A204.1 (cell line): Measurements from ENCODE around the gene RERE.

ENCODE experiments used
- FAIRE-seq: peaks from 2 replicates; lab custom pipeline; 2012; peaks lifted over from hg19 to GRCh38; lab: Jason Lieb, UNC

RERE gene

GRCh38 chr1:8663915-8664329, 153.5 kb downstream of the RERE start:
- no peak for FAIRE-seq

DNA sequence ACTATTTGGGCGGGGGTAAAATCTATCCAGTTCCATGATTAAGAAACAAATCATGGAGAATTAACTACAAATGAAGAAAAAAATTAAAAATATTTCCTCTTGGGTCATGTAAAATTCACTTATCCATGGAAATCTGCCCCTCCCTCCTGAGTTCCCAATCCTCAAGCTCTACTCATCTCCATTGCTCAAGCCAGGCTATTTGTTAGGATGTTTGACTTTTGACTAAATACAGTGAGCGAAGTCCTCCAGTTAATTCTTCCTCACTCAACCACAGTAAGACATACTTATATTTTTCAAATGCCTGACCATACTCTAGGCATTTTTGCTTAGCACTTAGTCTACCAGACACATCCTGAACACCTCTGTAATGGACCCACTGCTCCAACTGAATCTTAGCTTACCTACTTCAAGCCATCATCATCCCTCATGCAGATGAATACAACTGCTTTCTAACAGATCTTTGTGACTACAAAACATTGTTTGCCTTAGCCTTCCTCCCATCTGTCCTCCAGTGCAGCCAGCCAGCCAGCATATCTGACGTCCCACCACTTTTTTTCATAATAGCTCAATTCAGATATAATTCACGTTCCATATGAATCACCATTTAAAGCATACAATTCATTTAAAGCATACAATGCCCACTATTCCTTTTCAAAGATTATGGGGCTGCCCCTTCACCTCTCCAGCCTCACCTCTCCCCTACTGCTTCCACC, 154.2 kb downstream of the RERE start:
- FAIRE-seq, result no peak

- FAIRE-seq, result no peak
Measured at GRCh38 chr1:8662380-8663072, 154.9 kb downstream of the RERE start.

DNA sequence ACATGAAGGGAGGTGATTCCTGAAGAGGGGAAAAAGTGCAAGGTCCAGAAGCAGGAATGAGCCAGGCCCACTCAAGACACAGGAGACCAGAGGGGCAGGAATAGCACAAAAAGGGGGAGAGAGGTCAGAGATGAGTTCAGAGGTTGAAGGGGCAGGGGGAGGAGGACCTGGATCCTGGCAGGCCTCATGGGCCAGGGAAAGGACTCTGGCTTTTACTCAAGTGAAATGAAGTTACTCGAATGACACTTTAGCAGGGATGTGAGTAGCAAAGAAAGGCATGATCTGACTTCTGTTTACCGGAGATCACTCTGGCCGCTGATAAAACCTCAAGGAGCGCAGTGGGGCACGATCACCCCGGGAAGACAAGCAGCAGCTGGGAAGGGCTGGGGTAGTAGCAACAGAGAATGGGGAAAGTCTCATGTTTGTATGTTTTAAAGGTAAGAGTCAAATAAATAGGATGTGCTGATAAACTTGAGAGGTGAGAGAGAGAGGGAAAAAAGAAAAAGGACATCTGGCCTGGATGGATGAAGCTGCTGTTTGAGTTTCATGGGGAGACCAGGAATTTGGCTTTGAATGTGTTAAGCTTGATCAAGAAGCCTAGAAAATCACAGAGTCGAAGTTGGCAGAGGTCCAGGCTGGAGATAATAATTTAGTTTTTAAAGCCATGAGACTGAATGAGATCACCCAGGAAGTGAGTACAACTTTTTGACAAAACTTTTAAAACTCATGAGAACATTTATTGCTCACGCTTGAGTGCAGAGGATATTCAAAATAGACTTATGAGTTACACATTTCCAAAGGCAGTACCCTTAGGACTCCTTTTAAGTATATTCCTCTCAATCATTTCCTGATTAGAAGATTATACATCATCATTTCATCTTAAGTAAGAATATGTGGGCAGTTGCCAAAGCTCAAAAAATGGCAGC, 156.0 kb downstream of the RERE start:
- no peak for FAIRE-seq

GRCh38 chr1:8660411-8660828, 157.0 kb downstream of the RERE start:
- no peak for FAIRE-seq

DNA sequence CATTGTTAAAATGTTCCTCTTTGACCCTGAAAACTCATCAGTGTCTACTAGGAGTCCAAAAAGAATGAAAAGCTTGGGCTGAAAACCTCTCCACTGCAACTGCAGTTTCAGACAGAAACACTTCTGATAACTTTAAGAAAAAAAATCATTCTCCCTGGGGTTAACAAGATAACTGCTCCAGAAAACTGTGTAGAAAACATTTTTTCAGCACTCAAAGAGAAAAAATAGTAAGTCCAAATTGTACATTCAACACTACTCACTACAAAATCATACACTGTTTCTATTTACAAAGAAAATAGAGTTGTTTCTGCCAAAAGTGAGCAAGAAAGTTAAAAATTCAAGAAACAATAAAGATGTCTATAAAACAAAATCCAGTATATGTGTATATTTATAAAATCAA, 157.8 kb downstream of the RERE start:
- FAIRE-seq, result no peak

GRCh38 chr1:8653878-8654277, 163.6 kb downstream of the RERE start:
- FAIRE-seq, result no peak

DNA sequence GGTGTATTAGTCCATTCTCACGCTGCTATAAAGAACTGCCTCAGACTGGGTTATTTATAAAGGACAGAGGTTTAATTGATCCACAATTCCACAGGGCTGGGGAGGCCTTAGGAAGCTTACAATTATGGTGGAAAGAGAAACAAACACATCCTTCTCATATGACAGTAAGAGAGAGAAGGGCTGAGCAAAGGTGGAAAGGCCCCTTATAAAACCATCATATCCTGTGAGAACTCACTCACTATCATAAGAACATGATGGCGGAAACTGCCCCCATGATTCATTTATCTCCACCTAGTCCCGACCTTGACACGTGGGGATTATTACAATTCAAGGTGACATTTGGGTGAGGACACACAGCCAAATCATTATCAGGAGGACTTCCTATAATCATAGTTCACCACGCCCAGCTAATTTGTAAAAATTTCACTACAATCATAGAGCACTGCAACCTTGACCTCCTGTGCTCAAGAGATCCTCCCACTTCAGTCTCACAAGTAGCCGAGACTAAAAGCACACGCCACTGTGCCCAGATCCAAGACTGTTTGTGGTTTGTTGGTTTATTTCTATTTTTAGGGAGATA, 164.9 kb downstream of the RERE start:
- no peak for FAIRE-seq

- no peak for FAIRE-seq
Measured at GRCh38 chr1:8651962-8652361, 165.5 kb downstream of the RERE start.

DNA sequence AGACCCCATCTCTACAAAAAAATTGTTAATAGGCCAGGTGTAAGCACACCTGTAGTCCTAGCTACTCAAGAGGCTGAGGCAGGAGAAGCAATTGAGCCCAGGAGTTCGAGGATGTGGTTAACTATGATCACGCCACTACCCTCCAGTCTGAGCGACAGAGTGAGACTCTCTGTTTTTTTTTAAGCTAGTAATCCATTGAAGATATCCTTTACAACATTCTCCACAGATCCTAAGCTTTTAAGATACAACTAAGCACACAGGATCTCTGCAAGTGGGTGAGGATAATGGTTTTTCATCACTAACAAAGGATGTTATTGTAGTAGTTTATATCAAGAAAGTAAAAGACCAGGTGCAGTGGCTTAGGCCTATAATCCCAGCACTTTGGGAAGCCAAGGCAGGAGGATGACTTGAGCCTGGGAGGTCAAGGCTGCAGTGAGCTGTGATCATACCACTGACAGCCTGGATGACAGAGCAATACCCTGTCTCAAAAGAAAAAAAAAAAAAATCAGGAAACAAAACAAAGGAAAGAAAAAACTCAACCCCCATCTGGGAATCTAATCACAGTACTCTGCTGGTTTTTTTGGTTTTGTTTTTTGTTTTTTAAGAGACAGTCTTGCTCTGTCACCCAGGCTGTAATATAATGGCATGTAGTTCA, 166.1 kb downstream of the RERE start:
- FAIRE-seq, result no peak

- FAIRE-seq, result no peak
Measured at GRCh38 chr1:8649875-8650274, 167.6 kb downstream of the RERE start.

GRCh38 chr1:8649027-8649426, 168.4 kb downstream of the RERE start:
- FAIRE-seq, result no peak

GRCh38 chr1:8646996-8647395, 170.4 kb downstream of the RERE start:
- no peak for FAIRE-seq

GRCh38 chr1:8646189-8646588, 171.3 kb downstream of the RERE start:
- FAIRE-seq, result no peak

- FAIRE-seq, result no peak
Measured at GRCh38 chr1:8643542-8644536, 173.6 kb downstream of the RERE start.

- FAIRE-seq, result no peak
Measured at GRCh38 chr1:8642114-8642513, 175.3 kb downstream of the RERE start.

DNA sequence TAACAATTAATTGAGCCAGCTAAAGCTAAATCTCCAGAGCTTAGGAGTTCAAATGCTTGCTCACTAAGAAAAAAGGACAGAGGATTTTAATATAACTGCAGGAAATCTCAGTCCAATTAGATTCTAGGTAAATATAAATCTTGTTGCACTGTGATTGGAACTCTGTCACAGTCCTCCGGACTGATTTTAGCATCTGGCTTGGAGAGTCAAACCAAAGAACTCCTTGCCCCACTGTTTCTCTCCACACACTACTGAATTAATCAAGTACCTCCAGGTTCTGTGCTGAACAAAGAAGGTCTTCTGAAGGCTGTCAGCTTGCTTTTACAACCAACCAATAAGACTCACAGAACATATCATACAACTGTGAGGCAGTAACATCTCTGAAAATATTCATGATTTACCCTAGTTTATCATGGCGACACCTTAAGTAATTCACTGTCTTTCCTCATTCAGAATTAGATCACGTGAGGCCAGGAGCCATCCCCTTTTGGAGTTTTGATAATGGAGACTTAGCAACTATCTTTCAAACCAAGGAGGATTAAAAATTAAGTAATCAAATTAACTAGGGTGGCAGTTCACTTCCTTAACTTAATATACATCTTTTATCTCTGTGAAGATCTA, 176.0 kb downstream of the RERE start:
- FAIRE-seq, result no peak

GRCh38 chr1:8640950-8641349, 176.5 kb downstream of the RERE start:
- FAIRE-seq, result no peak

DNA sequence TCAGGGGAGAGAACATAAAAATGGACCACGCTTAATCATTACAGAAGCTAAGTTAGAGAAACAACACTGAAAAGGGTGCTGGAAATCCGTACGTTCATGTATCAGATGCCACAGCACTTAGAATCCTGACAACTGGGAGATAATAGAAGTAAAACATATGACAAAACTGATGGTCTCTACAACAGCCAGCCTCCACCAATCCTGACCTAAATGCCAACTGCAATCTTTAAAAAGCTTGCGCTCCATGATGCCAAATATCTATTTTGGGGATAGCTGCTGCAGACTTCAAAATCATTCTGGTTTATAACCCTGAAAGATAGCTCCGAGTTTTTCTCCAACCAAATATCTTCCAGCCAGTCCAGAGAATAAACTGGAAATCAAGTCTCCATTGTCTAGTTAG, 178.3 kb downstream of the RERE start:
- FAIRE-seq, result no peak
